Stimulated activated CD4-positive, alpha-beta T cell treated with anti-CD3 and anti-CD28 coated beads, Interleukin-15, amount 100 ng/mL, for 48 hours (primary cell): ENCODE results near the gene ARID1B.

Source experiments
- DNase-seq, 2 donors: peaks; one replicate each; pipeline ENCODE4 v3.0.0-alpha.2; 2020; ENCODE audit warnings: low read depth in 2 of 2

The ARID1B gene

GRCh38 chr6:157225575-157225995, 448.4 kb downstream of the ARID1B start:
- DNase-seq, result no peak

GRCh38 chr6:157226026-157226625, 448.9 kb downstream of the ARID1B start:
- DNase-seq, result no peak

- DNase-seq, result no peak
Measured at GRCh38 chr6:157226761-157227160, 449.6 kb downstream of the ARID1B start.

GRCh38 chr6:157227202-157228166, 450.3 kb downstream of the ARID1B start:
- no peak for DNase-seq

GRCh38 chr6:157228426-157229131, 451.4 kb downstream of the ARID1B start:
- DNase-seq, result no peak

- no peak for DNase-seq
Measured at GRCh38 chr6:157229132-157229618, 452.0 kb downstream of the ARID1B start.

- no peak for DNase-seq
Measured at GRCh38 chr6:157229713-157230112, 452.5 kb downstream of the ARID1B start.

- no peak for DNase-seq
Measured at GRCh38 chr6:157230910-157231309, 453.7 kb downstream of the ARID1B start.

GRCh38 chr6:157232161-157232895, 455.1 kb downstream of the ARID1B start:
- DNase-seq, result no peak

GRCh38 chr6:157233156-157233555, 456.0 kb downstream of the ARID1B start:
- DNase-seq, result no peak

GRCh38 chr6:157233686-157234085, 456.5 kb downstream of the ARID1B start:
- DNase-seq, result no peak

GRCh38 chr6:157235600-157236039, 458.4 kb downstream of the ARID1B start:
- DNase-seq, result peak in 1 of 2 donors; percentile 49

- DNase-seq, result no peak
Measured at GRCh38 chr6:157236040-157236725, 459.0 kb downstream of the ARID1B start.

GRCh38 chr6:157238346-157238745, 461.2 kb downstream of the ARID1B start:
- DNase-seq, result no peak

- DNase-seq, result no peak
Measured at GRCh38 chr6:157239148-157239547, 462.0 kb downstream of the ARID1B start.

- DNase-seq, result no peak
Measured at GRCh38 chr6:157239671-157240058, 462.5 kb downstream of the ARID1B start.

GRCh38 chr6:157240059-157240959, 463.1 kb downstream of the ARID1B start:
- DNase-seq, result no peak

GRCh38 chr6:157240960-157241311, 463.8 kb downstream of the ARID1B start:
- DNase-seq, result no peak

- no peak for DNase-seq
Measured at GRCh38 chr6:157242791-157243190, 465.6 kb downstream of the ARID1B start.

- DNase-seq, result no peak
Measured at GRCh38 chr6:157244175-157244574, 467.0 kb downstream of the ARID1B start.
